HG03469 (cell line): Measurements from ENCODE around the gene INPP4B.

ENCODE experiments used
- ATAC-seq: cut with Tn5 transposase; IDR thresholded peaks from one replicate; pipeline ENCODE4 v1.9.1; 2021; ENCODE audit warnings: mild to moderate bottlenecking, moderate library complexity, moderate number of reproducible peaks; ENCODE audit not compliant: unreplicated experiment

INPP4B gene

DNA sequence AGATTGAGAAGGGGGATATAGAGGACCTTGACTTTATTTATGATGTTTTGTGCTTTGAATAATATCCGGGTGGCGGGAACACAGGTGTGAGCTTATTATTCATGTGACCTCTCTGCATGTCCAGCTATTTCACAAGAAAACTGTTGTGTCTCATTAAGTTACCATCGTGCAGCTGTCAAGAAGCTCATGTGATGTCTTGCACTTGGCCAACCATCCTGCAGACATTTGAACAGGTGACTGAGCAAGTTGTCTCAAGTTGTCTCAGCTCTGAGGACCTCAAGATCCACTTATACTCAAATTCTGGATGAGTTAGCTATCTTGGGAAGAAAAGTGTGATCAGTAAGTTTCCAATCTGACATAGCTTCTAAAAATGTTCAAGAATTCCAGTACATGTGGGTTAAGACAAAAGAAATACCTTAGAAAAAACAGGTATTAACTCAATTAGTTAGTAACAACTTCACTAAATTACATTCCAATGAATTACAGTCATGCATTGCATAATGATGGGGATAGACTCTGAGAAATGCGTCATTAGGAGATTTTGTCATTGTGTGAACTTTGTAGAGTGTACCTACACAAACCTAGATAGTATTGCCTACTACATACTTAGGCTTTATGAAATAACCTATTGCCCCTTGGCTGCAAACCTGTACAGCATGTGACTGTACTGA, 462.2 kb downstream of the INPP4B start:
- ATAC-seq, result no peak

DNA sequence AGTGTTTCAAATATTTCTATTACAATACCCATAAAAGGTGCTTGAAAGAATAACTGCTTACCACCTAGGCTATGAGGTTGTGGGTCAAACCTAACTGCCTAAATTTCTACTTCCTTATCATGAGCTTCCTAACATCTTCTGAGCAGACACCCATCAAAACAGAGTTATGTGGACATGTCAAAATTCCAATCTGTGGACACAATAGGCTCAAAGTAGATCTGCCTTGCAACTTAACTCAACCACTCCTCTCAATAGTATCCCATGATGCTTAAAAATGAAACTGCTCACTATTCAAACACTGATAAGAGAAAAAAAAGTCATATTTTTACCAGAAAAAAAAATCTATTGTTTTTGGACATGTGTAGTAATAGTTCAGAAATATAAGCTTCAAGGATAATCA, 462.7 kb downstream of the INPP4B start:
- no peak for ATAC-seq

DNA sequence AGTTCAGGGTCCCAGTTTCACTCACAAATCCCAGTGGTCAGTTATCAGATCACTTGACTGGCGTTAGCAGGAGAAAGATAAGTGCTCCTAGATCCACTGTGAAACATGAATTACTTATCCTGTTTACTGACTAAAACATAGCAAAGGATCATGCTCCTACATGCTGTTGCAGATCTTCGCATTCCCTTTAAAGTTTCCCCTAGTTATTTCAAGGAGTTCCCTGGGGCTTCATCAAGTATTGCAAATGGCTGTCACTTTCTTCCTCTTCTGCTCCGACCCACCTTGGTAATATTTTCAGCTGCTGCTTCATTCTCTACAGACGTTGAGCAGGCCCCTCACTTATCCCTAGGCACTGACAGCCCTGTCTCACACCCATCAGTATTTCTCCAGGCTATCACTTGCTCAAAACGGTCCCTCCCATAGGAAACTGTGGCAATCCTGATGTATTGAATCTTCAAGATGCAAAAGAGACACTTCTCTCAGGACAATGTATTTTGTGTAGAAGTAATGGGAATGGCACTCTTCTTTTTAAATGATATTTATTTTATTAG, 466.0 kb downstream of the INPP4B start:
- no peak for ATAC-seq

DNA sequence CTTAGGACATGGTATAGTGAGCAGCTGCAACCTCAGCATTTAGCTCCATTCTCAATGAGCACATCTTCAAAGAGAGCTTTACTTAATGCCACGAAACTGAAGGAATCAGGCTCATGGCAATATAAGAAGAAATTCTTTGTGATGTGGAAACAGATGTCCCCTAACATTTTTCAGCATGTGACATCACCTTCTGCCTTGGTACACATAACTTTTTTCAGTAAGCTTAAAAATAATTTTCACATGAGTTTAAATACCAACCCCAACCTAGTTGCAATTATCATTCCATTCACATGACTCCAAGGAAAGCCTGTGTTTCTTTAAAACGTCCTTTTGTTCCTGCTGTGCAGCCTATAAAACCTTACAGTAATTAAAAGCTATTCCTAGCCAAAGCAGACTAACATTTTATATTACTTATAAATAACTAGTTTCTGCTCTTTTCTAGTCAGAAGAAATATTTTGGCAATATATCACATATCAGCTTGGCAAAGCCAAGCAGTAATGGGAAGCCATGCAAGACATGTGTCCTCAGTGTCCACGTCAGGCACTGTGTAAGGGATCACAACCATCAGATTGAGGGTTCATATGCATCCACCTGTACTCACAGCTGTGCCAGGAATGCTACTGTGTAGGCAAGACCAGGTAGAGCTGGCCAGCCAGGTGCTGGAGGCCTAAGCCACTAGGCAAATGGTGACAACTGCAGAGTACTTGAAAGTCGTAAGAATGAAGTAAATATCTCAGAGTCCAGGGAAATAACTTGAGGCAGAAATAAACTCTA, 466.6 kb downstream of the INPP4B start:
- no peak for ATAC-seq

DNA sequence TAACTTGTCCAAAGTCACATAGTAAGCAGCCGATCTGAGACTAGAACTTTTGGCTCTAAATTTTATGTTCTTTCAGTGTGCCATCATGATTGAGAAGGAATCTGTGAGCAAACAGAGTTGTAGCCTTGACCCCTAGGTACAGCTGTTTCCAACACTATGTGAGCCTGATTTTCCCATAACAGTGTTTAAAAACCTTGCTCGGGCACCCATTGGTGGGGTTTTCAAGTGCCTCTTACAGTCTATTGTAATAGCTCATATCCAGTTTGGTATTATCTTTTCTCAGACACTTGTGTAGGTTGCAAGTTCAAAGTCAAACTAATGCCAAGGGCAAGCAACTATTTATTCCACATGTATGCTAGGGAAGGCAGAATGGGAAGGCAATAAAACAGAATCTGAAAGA, 467.9 kb downstream of the INPP4B start:
- no peak for ATAC-seq

DNA sequence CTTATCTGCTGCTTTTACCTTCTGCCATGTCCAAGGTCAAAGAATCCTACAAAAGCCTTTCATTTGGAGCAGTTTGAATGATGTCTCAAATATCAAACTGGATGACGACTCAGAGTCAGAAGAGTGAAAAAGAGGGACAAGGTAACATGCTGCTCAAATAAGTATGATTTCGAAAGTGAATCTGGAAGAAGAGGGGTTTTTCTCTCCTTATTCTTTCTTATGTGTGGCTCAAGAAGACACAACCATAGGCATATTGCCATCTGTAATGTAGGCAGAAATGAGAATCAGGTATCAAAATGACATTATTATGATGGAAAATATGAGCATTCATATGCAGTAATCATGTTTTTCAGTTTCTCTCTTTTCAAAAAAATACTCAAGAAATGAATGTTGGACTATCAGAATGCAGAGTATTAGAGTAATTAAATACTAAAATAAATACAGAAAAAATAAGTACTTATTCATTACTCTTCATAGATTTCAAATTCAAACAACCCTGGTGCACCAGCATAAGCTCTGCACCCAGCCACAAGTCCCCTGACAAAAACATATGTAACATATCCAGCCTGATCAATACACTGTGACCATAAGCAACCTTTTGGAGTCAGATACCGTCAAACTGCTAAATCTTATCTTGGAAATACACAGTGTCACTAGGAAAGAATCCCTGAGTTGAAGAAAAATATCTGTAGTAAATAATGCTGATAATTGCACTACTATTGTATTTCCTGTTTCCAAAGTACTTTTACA, 468.6 kb downstream of the INPP4B start:
- ATAC-seq, result no peak

DNA sequence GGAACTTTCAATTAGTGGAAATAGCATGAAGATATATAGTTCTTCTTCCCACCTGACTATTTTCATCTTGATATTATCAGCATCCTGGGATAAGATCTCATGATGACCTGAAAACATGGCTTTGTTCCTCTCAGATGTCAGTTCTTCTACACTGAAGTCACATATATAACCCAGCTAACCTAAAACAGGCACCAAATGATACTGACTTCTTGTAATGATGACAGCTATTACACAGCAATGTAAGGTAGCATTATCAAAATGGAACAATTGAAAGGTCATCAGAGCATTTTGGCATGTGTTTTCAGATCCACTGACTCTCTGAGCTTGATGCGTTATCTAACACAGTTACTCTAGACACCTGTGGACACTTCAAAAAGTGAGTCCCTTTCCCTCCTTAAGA, 469.9 kb downstream of the INPP4B start:
- ATAC-seq, result no peak

DNA sequence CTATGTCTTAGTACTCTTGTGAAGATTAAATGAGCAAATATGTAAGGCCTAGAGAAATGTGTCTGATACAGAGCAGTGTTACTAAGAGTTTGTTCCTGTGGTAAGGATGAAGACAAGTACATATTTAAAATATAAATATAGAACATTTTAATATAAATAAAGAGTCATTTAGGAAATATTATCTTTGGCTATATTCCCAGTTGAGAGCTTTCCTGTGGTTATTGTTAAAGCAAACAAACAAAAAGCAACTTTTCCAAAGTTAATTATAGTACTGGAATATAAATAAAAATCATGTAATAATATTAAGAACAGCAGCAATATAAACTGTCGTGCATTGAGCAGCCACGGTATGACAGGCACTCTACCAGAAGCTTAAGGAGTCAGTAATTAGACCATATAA, 472.5 kb downstream of the INPP4B start:
- ATAC-seq, result no peak

DNA sequence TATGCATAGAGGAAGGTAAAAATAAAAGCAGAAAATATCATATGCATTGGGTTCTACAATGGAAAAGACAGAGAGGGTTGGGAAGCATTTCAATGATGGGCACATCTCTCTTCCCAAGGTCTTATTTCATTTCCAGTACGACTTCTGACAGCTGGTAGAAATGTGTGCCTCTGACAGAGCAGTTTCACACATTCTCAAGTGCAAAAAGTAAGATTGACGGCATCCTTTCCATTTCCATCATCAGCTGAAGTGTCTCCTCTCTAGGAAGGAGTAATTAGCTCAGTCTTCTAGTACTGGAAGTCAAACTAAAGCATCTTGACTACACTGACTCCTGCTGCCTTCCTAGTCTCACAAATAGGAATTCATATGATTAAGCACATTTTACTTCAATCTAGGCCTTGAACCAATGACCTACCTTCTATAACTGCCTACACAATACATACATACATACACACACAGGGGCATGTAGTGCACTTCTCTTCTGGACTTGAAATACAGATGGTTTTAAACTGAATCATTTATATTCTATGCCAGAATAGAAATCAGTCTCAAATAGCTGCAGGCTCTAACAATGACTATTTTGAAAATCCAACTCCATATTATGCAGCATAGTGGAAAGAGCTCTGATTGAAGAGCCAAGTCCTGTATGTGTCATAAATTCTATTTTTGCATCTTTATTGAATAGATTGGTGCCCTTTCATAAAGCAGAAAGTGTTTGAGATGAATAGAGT, 473.4 kb downstream of the INPP4B start:
- no peak for ATAC-seq

DNA sequence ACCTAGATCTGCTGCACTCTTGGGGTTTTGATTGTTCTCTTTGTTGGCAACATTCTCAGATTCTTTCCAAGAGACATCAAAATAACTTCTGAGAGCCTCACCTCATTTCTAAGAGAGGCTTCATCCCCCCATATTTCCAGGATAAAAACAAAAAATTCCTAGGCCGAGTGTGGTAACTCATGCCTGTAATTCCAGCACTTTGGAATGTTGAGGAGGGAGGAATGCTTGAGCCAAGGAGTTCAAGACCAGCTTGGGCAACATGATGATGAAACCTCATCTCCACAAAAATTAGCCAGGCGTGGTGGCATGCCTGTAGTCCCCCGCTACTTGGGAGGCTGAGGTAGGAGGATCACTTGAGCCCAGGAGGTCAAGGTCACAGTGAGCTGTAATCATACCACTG, 477.0 kb downstream of the INPP4B start:
- ATAC-seq, result no peak

DNA sequence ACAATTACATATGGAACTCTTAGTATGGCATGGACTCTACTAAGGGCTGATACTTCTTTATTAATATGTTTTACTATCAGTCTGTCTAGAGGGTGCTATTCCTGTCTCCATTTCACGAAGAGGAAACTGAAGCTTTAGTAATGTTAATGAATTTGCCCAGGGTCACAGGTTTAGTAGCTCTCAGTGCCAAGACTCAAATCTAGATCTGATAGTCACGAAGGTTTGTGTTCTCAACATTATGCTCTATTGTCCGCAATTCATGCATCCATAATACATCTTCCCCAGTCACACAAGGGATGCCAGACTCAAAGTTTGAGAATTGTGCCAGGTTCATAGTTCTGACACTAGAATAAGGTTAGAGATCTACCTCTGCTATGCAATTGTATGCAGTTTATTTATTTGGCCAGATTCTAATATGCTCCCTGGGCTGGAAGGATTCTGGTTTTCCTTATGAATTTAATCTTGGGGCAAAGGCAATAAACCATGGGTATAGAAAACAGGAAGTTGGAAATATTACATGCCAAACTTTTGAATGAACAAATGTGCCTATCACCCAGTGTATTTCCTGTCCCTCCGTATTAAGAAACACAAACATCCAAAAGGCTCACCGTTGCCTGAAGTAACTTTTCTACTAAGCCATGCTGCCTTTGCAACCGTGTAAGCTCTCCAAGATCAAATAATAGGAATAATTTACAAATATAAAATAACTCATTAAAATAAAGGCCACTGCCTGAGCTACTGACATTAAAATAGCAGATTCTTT, 478.5 kb downstream of the INPP4B start:
- ATAC-seq, result no peak

DNA sequence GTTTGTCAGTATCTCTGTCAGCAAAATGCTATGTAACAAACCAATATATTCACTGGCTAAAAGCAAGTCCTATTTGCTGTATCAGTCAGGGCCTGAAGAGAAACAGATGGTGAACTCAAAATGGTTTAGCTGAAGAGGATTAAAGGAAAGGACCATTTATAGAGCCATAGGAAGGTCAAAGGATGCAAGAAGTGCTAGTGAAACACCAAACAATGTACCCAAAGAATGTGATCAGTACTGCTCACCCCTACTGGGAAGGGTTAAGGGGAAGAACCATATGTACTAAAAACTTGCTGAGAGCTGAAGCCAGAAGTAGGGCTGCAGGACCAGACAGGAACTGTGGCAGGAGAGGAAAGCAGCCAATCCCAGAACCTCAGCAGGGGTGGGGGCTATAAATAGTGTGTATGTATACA, 479.3 kb downstream of the INPP4B start:
- no peak for ATAC-seq

DNA sequence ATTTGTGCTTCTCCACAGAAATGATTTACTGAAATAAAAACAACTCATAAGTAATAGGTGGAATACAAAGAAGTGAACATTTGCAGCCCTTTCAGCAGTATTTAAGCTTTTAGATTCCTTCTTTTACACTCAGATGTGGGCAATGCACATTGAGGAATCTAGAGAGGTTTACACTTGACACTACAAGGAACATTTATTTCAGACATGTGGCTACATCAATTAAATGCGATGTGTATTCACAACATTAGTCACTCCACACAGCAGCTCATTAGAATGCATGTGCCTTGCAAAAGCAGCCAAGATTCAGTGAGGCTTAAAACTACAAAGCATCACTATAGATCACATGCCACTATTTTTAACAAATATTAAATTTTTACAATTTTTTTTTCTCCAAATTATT, 480.7 kb downstream of the INPP4B start:
- no peak for ATAC-seq

DNA sequence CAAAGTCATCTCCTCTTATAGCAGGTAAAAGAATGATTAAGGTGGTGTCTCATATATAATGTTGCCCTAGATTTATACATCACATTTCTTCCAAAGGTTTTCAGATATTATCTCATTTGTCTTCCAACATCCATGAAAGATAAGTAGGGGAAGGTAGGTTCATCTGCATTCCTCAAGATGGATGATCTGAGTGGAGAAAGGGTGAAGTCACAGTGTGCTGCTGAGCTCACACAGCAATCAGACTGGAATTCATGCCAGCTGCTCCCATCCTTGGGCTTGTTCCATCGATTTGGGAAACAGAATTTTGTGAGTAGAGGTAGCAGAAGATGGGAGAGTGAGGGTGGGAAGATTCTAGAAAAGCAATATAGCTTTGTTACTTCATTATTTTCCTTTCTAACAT, 482.4 kb downstream of the INPP4B start:
- no peak for ATAC-seq

DNA sequence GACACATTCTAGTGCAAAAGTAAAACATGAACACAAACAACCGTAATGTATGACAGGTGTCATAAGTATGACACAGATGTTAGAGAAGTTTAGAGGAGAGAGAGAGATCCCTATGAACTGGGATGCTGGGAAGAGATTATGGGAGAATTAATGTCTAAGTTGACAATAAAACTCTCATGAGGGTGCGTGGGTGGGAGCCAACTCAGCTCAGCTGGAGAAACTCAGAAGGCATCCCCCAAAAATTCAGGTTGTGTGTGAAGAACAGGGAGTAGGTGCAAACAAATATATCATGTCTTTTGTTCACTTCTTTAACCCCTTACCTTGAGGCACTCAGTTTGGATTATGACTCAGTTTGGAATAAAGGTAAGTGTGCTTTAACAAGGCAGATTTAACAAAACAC, 484.1 kb downstream of the INPP4B start:
- ATAC-seq, result no peak

DNA sequence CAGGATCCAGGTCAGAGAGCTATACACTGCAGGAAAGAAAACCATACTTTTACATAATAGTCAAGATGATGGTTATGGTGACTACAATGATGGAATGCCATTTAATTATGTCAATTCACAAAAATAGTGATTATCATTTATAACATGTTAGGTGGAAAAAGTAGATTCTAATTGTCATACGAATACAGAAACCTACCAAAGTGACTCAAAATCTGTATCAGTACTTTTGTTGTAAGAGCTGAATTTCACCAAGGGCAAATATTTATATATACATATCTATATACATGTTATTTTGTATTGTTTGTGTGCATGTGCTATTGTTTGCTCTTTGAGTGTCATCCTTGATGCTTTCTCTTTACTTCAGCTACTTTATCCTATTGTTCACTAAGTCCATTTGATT, 485.4 kb downstream of the INPP4B start:
- no peak for ATAC-seq

DNA sequence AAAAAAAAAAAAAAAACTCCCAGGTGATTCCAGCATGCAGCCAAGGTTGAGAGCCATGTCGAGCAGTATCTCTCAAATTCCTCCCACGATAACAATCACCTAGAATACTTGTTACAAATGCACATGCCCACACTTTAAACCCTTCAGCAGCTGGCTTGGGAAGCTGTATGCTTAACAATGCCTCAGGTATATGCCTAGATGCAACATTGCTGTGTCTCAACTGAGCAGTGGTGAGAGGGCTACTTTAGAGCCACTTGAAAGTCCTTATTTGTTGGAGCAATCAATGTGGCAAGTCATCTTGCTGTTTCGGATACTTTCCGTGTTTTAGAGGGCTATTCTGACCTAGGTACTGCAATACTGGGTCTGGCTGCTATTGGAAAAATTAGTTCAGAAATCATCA, 487.4 kb downstream of the INPP4B start:
- ATAC-seq, result no peak

DNA sequence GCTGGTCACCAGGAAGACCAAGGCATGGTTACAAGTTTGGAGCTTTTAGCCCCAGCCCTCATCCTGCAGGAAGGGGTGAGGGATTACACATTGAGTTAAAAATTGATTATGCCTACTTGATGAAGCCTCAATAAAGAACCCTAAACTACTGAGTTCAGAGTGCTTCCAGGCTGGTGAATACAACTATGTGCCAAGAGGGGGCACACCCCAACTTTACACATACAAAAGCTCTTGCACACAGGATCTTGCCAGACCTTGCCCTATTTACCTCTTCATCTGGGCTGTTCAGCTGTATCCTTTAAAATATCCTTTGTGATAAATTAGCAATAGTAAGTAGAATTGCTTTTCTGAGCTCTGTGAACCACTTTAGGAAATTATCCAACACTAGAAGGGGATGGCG, 489.3 kb downstream of the INPP4B start:
- no peak for ATAC-seq

DNA sequence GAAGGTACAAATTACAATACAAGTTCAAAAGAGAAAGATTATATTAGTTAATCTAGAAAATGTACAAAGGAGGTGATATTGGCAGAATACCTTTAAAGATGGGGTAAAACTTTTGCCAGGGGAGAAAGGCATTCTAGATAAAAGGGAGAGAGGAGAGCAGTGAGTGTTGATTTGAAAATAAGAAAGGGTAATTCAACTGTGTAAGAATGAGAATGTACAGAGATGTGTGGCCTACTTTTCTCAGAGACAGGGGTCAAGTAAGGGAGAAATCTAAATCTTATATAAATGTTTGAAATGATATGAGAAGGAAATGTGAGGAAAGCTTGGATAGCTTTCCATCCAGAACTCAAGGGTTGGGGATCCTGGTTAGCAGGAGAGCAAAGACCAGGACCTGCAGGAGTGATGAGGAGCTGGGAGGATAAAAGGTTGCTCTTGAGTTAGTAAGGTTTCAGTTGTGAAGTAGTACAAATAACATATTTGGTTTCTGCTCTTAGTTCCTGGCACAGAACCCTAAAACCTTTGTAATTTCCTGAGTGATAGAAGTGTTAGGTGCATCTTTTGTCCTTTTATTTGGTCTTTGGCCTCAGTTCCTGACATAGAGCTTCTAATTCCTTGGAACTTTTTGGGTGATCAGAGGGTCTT, 489.9 kb downstream of the INPP4B start:
- ATAC-seq, result no peak

DNA sequence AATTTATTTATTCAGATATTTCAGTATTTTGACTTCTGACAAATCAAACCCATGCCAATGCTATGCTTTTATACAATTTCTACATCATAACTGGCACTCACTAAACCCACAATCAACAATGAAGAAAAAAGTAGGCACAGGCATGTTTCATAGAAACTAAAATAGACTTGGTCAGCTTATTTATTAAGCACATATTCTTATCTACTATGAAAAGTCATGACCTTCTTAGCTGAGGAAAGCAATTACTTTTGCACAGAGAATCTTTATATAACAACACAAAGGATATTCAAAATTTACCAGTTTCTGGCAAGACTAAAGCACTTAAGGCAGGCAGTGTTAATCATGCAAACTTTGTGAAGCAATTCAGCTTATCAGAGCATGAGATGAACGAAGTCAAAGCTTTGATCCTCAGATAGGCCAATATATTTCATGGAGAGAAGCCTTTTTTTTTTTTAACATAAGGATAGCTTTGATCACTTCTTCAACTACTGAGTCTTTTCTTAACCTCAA, 490.6 kb downstream of the INPP4B start:
- ATAC-seq, result no peak
